Spleen (tissue), 11 donors: ENCODE results near the gene BABAM1. TPM values are rescaled to one million over a fixed set of nuclear protein-coding genes. Genes with fewer than 3 reads are reported as not detected.
"Not testable (repeated sequence)": the region's sequence is repeated elsewhere in the genome, so short reads cannot be mapped to it uniquely, and the experiment has no call there.

Experiments
- DNase-seq: peaks from one replicate; pipeline ENCODE4 v3.0.0-alpha.2; 2020
- H3K27ac ChIP-seq, 8 donors: fragments of 200-600 bp; sonication (generic) in 7 of 8; 1 replicate in 4 of 8; 2 replicates in 4 of 8; pipeline versions ENCODE4 v1.5.0 to v1.8.0; 2016 to 2021; ENCODE audit warnings: inconsistent platforms in 4 of 8, mild to moderate bottlenecking in 4 of 8, moderate library complexity in 1 of 8
- H3K27me3 ChIP-seq, 7 donors: fragments of 200-600 bp; sonication (generic) in 6 of 7; replicated peaks in 1 of 7; 1 replicate in 4 of 7; 2 replicates in 3 of 7; pipeline versions ENCODE4 v1.5.0 to v1.8.0; 2016 to 2021; ENCODE audit warnings: inconsistent platforms in 3 of 7, mild to moderate bottlenecking in 1 of 7
- H3K36me3 ChIP-seq, 6 donors: fragments of 200-600 bp; sonication (generic) in 5 of 6; 1 replicate in 4 of 6; 2 replicates in 2 of 6; pipeline versions ENCODE4 v1.5.0 to v1.8.0; 2016 to 2021; ENCODE audit warnings: inconsistent platforms in 2 of 6
- H3K4me1 ChIP-seq, 6 donors: fragments of 200-600 bp; sonication (generic) in 5 of 6; 1 replicate in 3 of 6; 2 replicates in 3 of 6; pipeline versions ENCODE4 v1.5.0 to v1.8.0; 2016 to 2021; ENCODE audit warnings: inconsistent platforms in 3 of 6
- H3K4me3 ChIP-seq, 8 donors: fragments of 200-600 bp; sonication (generic) in 7 of 8; 1 replicate in 4 of 8; 2 replicates in 4 of 8; pipeline versions ENCODE4 v1.5.0 to v1.8.0; 2016 to 2021; ENCODE audit warnings: inconsistent platforms in 4 of 8, mild to moderate bottlenecking in 4 of 8, moderate library complexity in 2 of 8
- H3K9me3 ChIP-seq, 8 donors: fragments of 200-600 bp; sonication (generic) in 7 of 8; 1 replicate in 4 of 8; 2 replicates in 4 of 8; pipeline versions ENCODE4 v1.5.0 to v1.8.0; 2016 to 2021; ENCODE audit warnings: inconsistent platforms in 4 of 8
- POLR2A ChIP-seq, 3 donors: fragments of 450-650 bp; IDR thresholded peaks; one replicate each; pipeline ENCODE4 v1.5.1; 2017; ENCODE audit warnings: antibody characterized with exemption in 3 of 3, mild to moderate bottlenecking in 1 of 3
- POLR2AphosphoS5 ChIP-seq, 3 donors: sonication (generic); formaldehyde crosslinking; IDR thresholded peaks; one replicate each; pipeline ENCODE4 v1.5.1; 2017; ENCODE audit warnings: antibody characterized with exemption in 3 of 3
- WGBS, 5 donors: extraction: QIAGEN DNeasy Blood & Tissue Kit in 3 of 5; methylation state at CpG; one replicate each; pipeline versions ENCODE4 v1.1.5 to v1.1.7; 2013 to 2018; 5-methylcytosine and 5-hydroxymethylcytosine counted together
- intact Hi-C: fragments of 100-400 bp; cut with DNase I; formaldehyde crosslinking; loops from one replicate; pipeline ENCODE4 v1.15.0; 2023; ENCODE audit warnings: low total_unique reads
- polyA plus RNA-seq, 3 donors: library from polyadenylated mRNA; stranded (reverse); fragments of 200-250 nt; gene quantifications; one replicate each; pipeline ENCODE4 v1.2.1, GENCODE V29; 2013
- total RNA-seq, 7 donors: library from RNA; depleted of rRNA in 3 of 7; stranded (reverse); fragments of >200 nt in 3 of 7; fragmentation: NEBNext Ultra II Directional in 4 of 7; extraction: Animal tissue kit (Norgen Biotek cat#: 25700) in 4 of 7; gene quantifications; one replicate each; pipeline versions ENCODE4 v1.1.0 to v1.2.1, GENCODE V29; 2016 to 2021
- TF ChIP-seq, protein P1 (sequence below), 11 experiments: fragments of 200-600 bp in 7 of 11; fragments of 450-650 bp in 4 of 11; sonication (generic) in 4 of 11; IDR thresholded peaks in 8 of 11; conservative IDR thresholded peaks in 3 of 11; 1 replicate in 7 of 11; 2 replicates in 4 of 11; pipeline versions ENCODE4 v1.4.0 to v1.8.0; 2016 to 2021; ENCODE audit warnings: antibody characterized with exemption in 11 of 11, inconsistent platforms in 4 of 11, mild to moderate bottlenecking in 1 of 11
- donor health status: healthy with polysubstance abuse.
- donor health status: DM: no; HTN: no; CAD: no; lungs with moderate emphysema.
- donor health status: DM: no; HTN: no; CAD: no.
- donor health status: Bipolar disorder and iron deficiency.
- donor health status: healthy.
- donor health status: DM: no; HTN: no; CAD: no.
- donor health status: DM: yes; HTN: yes; CAD: no.

Gene BABAM1
- total and polyA plus RNA-seq, 10 donors: 61.7 to 133 (median 76.9) TPM

DNA sequence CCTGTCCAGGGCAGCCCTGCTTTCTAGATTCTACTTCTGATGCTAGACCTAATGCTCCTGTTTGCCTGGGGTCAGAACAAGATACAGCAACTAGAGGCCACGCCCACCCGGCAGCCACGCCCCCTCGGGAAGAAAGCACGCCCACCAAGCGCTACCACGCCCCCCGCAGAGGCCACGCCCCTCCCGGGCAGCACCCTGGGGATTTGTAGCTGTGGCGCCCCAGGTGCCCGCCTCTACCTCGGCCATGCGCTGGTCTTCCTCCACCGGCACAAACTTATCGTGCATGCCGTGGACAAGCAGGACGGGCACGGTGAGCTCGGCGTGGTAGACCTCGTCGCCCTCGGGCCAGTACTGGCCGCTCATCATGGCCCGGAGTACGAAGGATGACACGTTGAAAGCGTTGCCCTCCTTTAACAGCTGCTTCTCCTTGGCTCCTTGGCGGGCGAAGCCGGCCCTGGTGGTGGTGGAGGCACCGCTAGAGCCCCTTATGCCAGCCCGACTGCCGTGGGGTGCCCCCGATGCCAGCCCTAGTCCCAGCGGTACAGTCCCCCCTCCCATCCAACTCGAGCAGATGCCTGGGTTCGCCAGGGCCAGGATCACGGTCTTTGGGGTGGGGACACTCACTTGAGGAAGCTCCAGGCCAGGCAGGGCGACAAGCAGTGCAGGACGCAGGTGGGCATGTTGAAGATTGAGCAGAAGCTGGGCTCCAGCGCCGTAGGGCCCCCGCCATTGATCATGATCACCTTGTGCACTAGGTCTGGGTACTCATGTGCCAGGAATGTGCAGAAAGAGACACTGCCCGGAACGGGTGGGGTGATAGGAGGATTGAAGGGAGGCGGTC is 27.0 kb downstream of the BABAM1 start:
- Histone ChIP-seq H3K36me3 (peaks cover 0 to 24% (median 3%) of the 10 kb centered on the region in 6 donors), H3K4me3 (no peak overlapping the region), H3K27ac (no peak overlapping the region), H3K9me3 (peaks cover 0 to 8% (median 7%) of the 10 kb centered on the region in 8 donors), H3K27me3 (no peaks in the 10 kb centered on the region), H3K4me1 (peaks cover 0 to 46% (median 16%) of the 10 kb centered on the region in 6 donors)
- 78 to 87% (median 87%) methylated on average over 35 to 48 of the region's 48 CpGs for WGBS, 5 donors
- TF ChIP-seq, protein P1, sequence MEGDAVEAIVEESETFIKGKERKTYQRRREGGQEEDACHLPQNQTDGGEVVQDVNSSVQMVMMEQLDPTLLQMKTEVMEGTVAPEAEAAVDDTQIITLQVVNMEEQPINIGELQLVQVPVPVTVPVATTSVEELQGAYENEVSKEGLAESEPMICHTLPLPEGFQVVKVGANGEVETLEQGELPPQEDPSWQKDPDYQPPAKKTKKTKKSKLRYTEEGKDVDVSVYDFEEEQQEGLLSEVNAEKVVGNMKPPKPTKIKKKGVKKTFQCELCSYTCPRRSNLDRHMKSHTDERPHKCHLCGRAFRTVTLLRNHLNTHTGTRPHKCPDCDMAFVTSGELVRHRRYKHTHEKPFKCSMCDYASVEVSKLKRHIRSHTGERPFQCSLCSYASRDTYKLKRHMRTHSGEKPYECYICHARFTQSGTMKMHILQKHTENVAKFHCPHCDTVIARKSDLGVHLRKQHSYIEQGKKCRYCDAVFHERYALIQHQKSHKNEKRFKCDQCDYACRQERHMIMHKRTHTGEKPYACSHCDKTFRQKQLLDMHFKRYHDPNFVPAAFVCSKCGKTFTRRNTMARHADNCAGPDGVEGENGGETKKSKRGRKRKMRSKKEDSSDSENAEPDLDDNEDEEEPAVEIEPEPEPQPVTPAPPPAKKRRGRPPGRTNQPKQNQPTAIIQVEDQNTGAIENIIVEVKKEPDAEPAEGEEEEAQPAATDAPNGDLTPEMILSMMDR (IDR thresholded peaks at IDR 0.05 in 8 of 11, conservative IDR thresholded peaks at IDR 0.05 in 3 of 11): no peak
- TF ChIP-seq POLR2A (IDR thresholded peaks at IDR 0.05): no peak
- TF ChIP-seq POLR2AphosphoS5 (IDR thresholded peaks at IDR 0.05): peak in 1 of 3 donors; percentile 7
- intact Hi-C loops: loop anchor here (5.0 kb wide), 1 partner anchor 93 kb away; no protein-coding TSS in a partner anchor
- DNase-seq: peak; percentile 78

- Histone ChIP-seq H3K36me3 (peaks cover 0 to 36% (median 3%) of the 10 kb centered on the region in 6 donors), H3K4me1 (peaks cover 0 to 42% (median 11%) of the 10 kb centered on the region in 6 donors), H3K27ac (peak overlapping the region in 1 of 8 donors; percentile 23)
- H3K9me3 ChIP-seq, H3K4me3 ChIP-seq, H3K27me3 ChIP-seq, intact Hi-C loops, DNase-seq: not testable (repeated sequence)
- 78 to 96% (median 87%) methylated on average over 6 of the region's 6 CpGs for WGBS, 5 donors
These were observed 28.3 kb downstream of the BABAM1 start for GRCh38 chr19:17295551-17295950.

DNA sequence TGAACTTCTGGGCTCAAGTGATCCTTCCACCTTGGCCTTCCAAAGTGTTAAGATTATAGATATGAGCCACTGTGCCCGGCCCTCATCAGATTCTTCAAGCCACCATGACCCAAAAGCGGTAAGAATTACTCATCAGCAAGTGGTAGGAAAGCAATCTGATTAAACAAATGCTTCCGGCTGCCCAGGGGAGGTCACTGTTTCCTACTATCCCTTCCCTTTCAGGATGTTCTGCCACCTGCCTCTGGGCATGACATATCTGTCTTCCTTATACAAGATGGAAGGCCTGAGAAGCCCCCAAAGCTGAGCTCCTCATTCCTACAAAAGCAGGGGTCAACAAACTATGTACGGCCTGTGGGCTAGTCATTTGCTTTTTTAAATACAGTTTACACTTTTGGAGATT is 29.0 kb downstream of the BABAM1 start:
- Histone ChIP-seq H3K27ac (peak overlapping the region in 3 of 8 donors; percentile 1 to 32 (median 23)), H3K4me3 (no peak overlapping the region), H3K4me1 (peaks cover 0 to 46% (median 11%) of the 10 kb centered on the region in 6 donors), H3K9me3 (peaks cover 0 to 8% (median 7%) of the 10 kb centered on the region in 8 donors), H3K27me3 (no peaks in the 10 kb centered on the region), H3K36me3 (peaks cover 0 to 44% (median 10%) of the 10 kb centered on the region in 6 donors)
- no peak for DNase-seq
- WGBS, 5 donors: 61 to 69% (median 66%) methylated on average over 4 of the region's 4 CpGs
- intact Hi-C loops: no loop called here
- TF ChIP-seq POLR2AphosphoS5 (IDR thresholded peaks at IDR 0.05): peak in 1 of 3 donors; percentile 56
- TF ChIP-seq, protein P1 (IDR thresholded peaks at IDR 0.05 in 8 of 11, conservative IDR thresholded peaks at IDR 0.05 in 3 of 11): no peak
- TF ChIP-seq POLR2A (IDR thresholded peaks at IDR 0.05): no peak

- Histone ChIP-seq H3K27ac (no peak overlapping the region), H3K4me1 (peaks cover under 1 to 46% (median 11%) of the 10 kb centered on the region in 6 donors), H3K4me3 (no peak overlapping the region), H3K9me3 (peaks cover 0 to 8% (median 7%) of the 10 kb centered on the region in 8 donors), H3K36me3 (peaks cover 0 to 46% (median 10%) of the 10 kb centered on the region in 6 donors), H3K27me3 (no peaks in the 10 kb centered on the region)
- 80 to 91% (median 89%) methylated on average over 6 of the region's 6 CpGs for WGBS, 5 donors
- intact Hi-C loops: no loop called here
- no peak for DNase-seq
- TF ChIP-seq POLR2AphosphoS5 (IDR thresholded peaks at IDR 0.05): no peak
- no peak for TF ChIP-seq POLR2A (IDR thresholded peaks at IDR 0.05)
- TF ChIP-seq, protein P1 (IDR thresholded peaks at IDR 0.05 in 8 of 11, conservative IDR thresholded peaks at IDR 0.05 in 3 of 11): no peak
These were observed 29.7 kb downstream of the BABAM1 start for GRCh38 chr19:17296976-17297375.
